K562 (cell line): Measurements from ENCODE around the gene ACBD4. TPM values are rescaled to one million over a fixed set of nuclear protein-coding genes. Genes with fewer than 3 reads are reported as not detected.
A peak's percentile ranks its signal among the peaks of the same experiment; 100 is the strongest.

Experiments
- ATAC-seq: fragments of 200-7000 bp; cut with Tn5 transposase; 3 replicates; pipeline ENCODE4 v1.9.1; 2020; ENCODE audit warnings: moderate library complexity
- BruUV-seq: library from RNA; stranded (reverse); fragments of 400-500 nt; replicated peaks from 2 replicates; lab custom pipeline; 2021; lab: Mats Ljungman, UMichigan
- CTCF ChIA-PET: fragments of 300-600 bp; formaldehyde crosslinking; extraction: SDS; loops from one replicate; lab custom pipeline; 2021; ENCODE audit warnings: low intra/inter-chr PET ratio; lab: Yijun Ruan, JAX
- POLR2A ChIA-PET: fragments of 300-600, 350-650 bp; sonication (Branson Sonifier 250); formaldehyde crosslinking; extraction: SDS; loops from one replicate; lab custom pipeline; 2021; ENCODE audit warnings: antibody characterized with exemption, inconsistent platforms; lab: Yijun Ruan, JAX
- DNase-seq, 4 experiments: peaks; one replicate each; pipeline versions ENCODE4 v3.0.0 to v3.0.0-alpha.2; 2011 to 2018; ENCODE audit warnings: low spot score in 3 of 4, mixed read lengths in 3 of 4; ENCODE audit errors: extremely low read depth in 1 of 4
- FAIRE-seq: peaks from 2 replicates; lab custom pipeline; 2011; peaks lifted over from hg19 to GRCh38; lab: Jason Lieb, UNC
- H2AFZ ChIP-seq: 2 replicates; pipeline ENCODE4 v1.6.0; 2011; ENCODE audit warnings: low read depth, low read length, control low read depth, inconsistent platforms
- H3K27ac ChIP-seq: fragments of 200-600 bp; 3 replicates; pipeline ENCODE4 v1.8.0; 2011; ENCODE audit warnings: low read depth, mild to moderate bottlenecking, control low read depth, inconsistent platforms, low read length, moderate library complexity, mixed read lengths; ENCODE audit errors: extremely low read depth
- H3K27me3 ChIP-seq, 2 experiments: fragments of 300-600 bp in 1 of 2; 2 replicates in 1 of 2; 3 replicates in 1 of 2; pipeline versions ENCODE4 v1.6.0 to v1.8.0; 2011; ENCODE audit warnings: inconsistent platforms in 2 of 2, low read length in 2 of 2, mild to moderate bottlenecking in 1 of 2, mixed read lengths in 1 of 2, moderate library complexity in 1 of 2; ENCODE audit not compliant: control insufficient read depth in 2 of 2, insufficient read depth in 2 of 2
- H3K36me3 ChIP-seq: fragments of 300-600 bp; 3 replicates; pipeline ENCODE4 v1.8.0; 2011; ENCODE audit warnings: mild to moderate bottlenecking, low read length, inconsistent platforms; ENCODE audit not compliant: control insufficient read depth, insufficient read depth
- H3K4me1 ChIP-seq, 2 experiments: fragments of 200-600 bp in 1 of 2; replicated peaks in 1 of 2; 2 replicates in 1 of 2; 3 replicates in 1 of 2; pipeline versions ENCODE4 v1.5.1 to v1.8.0; 2011; ENCODE audit warnings: inconsistent platforms in 2 of 2, low read length in 2 of 2, mild to moderate bottlenecking in 1 of 2, mixed read lengths in 1 of 2, moderate library complexity in 1 of 2; ENCODE audit not compliant: control insufficient read depth in 2 of 2, insufficient read depth in 2 of 2
- H3K4me2 ChIP-seq: 2 replicates; pipeline ENCODE4 v1.6.1; 2011; ENCODE audit warnings: low read length, control low read depth, inconsistent platforms, mixed read lengths; ENCODE audit not compliant: insufficient read depth
- H3K4me3 ChIP-seq: fragments of 200-600 bp; sonication (generic), shearing (Covaris generic); 2 replicates; pipeline ENCODE4 v1.5.1; 2016; ENCODE audit warnings: control low read depth, inconsistent platforms
- H3K79me2 ChIP-seq: fragments of 200-600 bp; 3 replicates; pipeline ENCODE4 v1.8.0; 2011; ENCODE audit warnings: low read length, inconsistent platforms; ENCODE audit not compliant: control insufficient read depth, insufficient read depth
- H3K9ac ChIP-seq, 2 experiments: 2 replicates each; pipeline versions ENCODE4 v1.6.0 to v1.6.1; 2011; ENCODE audit warnings: low read depth in 2 of 2, low read length in 2 of 2, control low read depth in 1 of 2, inconsistent platforms in 1 of 2, mild to moderate bottlenecking in 1 of 2, mixed read lengths in 1 of 2; ENCODE audit not compliant: insufficient read depth in 1 of 2
- H3K9me1 ChIP-seq: one replicate; pipeline ENCODE4 v1.6.0; 2011; ENCODE audit warnings: inconsistent platforms, mild to moderate bottlenecking, low read length, moderate library complexity; ENCODE audit not compliant: control insufficient read depth, insufficient read depth
- H3K9me3 ChIP-seq: replicated peaks from 2 replicates; pipeline ENCODE4 v1.5.1; 2011; ENCODE audit warnings: low read depth, low read length, inconsistent platforms; ENCODE audit not compliant: control insufficient read depth, insufficient read depth
- H4K20me1 ChIP-seq: replicated peaks from 2 replicates; pipeline ENCODE4 v1.6.1; 2011; ENCODE audit warnings: low read length, inconsistent platforms, mixed read lengths; ENCODE audit not compliant: control insufficient read depth, insufficient read depth
- CREM ChIP-seq: IDR thresholded peaks from 2 replicates; pipeline ENCODE4 v1.6.1; 2014; ENCODE audit warnings: antibody characterized with exemption, low read depth
- EHMT2 ChIP-seq: fragments of 450-650 bp; IDR thresholded peaks from 2 replicates; pipeline ENCODE4 v1.6.1; 2018; ENCODE audit warnings: antibody characterized with exemption
- HDGF ChIP-seq: fragments of 450-650 bp; IDR thresholded peaks from 2 replicates; pipeline ENCODE4 v1.6.1; 2016
- L3MBTL2 ChIP-seq: fragments of 450-650 bp; IDR thresholded peaks from 2 replicates; pipeline ENCODE4 v1.6.1; 2016; ENCODE audit warnings: mild to moderate bottlenecking, moderate library complexity
- NKRF ChIP-seq: fragments of 450-650 bp; IDR thresholded peaks from 2 replicates; pipeline ENCODE4 v1.6.1; 2016; ENCODE audit warnings: borderline replicate concordance
- SRSF3 ChIP-seq: fragments of 200-400 bp; formaldehyde crosslinking; IDR thresholded peaks from 2 replicates; pipeline ENCODE4 v1.6.1; 2016; ENCODE audit warnings: mild to moderate bottlenecking, low read length, moderate library complexity; ENCODE audit not compliant: insufficient read depth
- TCFL5 ChIP-seq: fragments of 250-450 bp; sonication (Bioruptor Pico); conservative IDR thresholded peaks from 2 replicates; pipeline ENCODE4 v1.6.1; 2021; ENCODE audit warnings: mild to moderate bottlenecking, moderate library complexity, matching md5 sums
- YY1 ChIP-seq, 3 experiments: IDR thresholded peaks; 2 replicates each; pipeline ENCODE4 v1.6.1; 2011; ENCODE audit warnings: low read length in 2 of 3, mild to moderate bottlenecking in 2 of 3, moderate library complexity in 2 of 3, borderline replicate concordance in 1 of 3, control low read depth in 1 of 3, low read depth in 1 of 3; ENCODE audit not compliant: insufficient read depth in 3 of 3, insufficient replicate concordance in 2 of 3, control insufficient read depth in 1 of 3, insufficient read length in 1 of 3; ENCODE audit errors: extremely low read depth in 1 of 3
- ZNF143 ChIP-seq: sonication (generic); formaldehyde crosslinking; IDR thresholded peaks from 2 replicates; pipeline ENCODE4 v1.9.0; 2022; ENCODE audit warnings: mild to moderate bottlenecking, missing genetic modification reagents
- ZNF282 ChIP-seq: sonication (generic); formaldehyde crosslinking; IDR thresholded peaks from 2 replicates; pipeline ENCODE4 v1.8.1; 2023; ENCODE audit warnings: missing genetic modification reagents
- ZNF395 ChIP-seq: fragments of 200-800 bp; sonication (Bioruptor generic); IDR thresholded peaks from 2 replicates; pipeline ENCODE4 v1.6.1; 2017; ENCODE audit warnings: missing genetic modification characterization, missing compliant biosample characterization
- ZNF668 ChIP-seq: fragments of 250-450 bp; sonication (Bioruptor Pico); IDR thresholded peaks from 2 replicates; pipeline ENCODE4 v1.8.0; 2022; ENCODE audit warnings: mild to moderate bottlenecking, inconsistent platforms
- ZNF740 ChIP-seq, 3 experiments: fragments of 200-800 bp in 1 of 3; sonication (Bioruptor generic) in 1 of 3; sonication (generic) in 1 of 3; formaldehyde crosslinking in 1 of 3; IDR thresholded peaks; 2 replicates each; pipeline versions ENCODE4 v1.6.1 to v1.8.0; 2016 to 2022; ENCODE audit warnings: mild to moderate bottlenecking in 2 of 3, missing compliant biosample characterization in 2 of 3, missing genetic modification characterization in 2 of 3, missing genetic modification reagents in 1 of 3
- WGBS: fragments of 100-300 bp; shearing (Covaris generic); methylation state at CpG from one replicate; pipeline ENCODE4 v1.1.6; 2016; ENCODE audit warnings: low coverage, mixed read lengths; ENCODE audit not compliant: insufficient coverage; ENCODE audit errors: missing lambda C conversion rate; 5-methylcytosine and 5-hydroxymethylcytosine counted together
- in situ Hi-C: fragments of 300-500 bp; cut with MboI; formaldehyde crosslinking; loops from 4 replicates; pipeline ENCODE4 v1.15.0; 2018; ENCODE audit warnings: inconsistent platforms, mixed read lengths
- intact Hi-C: fragments of 100-400 bp; cut with micrococcal nuclease; formaldehyde crosslinking; loops from 2 replicates; pipeline ENCODE4 v1.14.2; 2022
- polyA plus RNA-seq, 8 experiments: library from polyadenylated mRNA; depleted of rRNA in 4 of 8; stranded (reverse) in 5 of 8; unstranded in 3 of 8; fragments of >200 nt; fragmentation: Nextera tagmentation in 2 of 8; fragmentation: Illumina TruSeq in 1 of 8; extraction: Ambion mirVana in 2 of 8; extraction: Trizol in 1 of 8; gene quantifications; 2 replicates each; pipeline versions ENCODE4 v1.2.1 to v1.2.3, GENCODE V29; 2011 to 2014; ENCODE audit warnings: inconsistent platforms in 1 of 8, missing spikeins in 1 of 8
- total RNA-seq, 7 experiments: library from RNA; depleted of rRNA in 6 of 7; stranded (reverse); fragments of >200 nt in 6 of 7; fragmentation: Illumina TruSeq in 2 of 7; extraction: Trizol in 2 of 7; gene quantifications; 2 replicates each; pipeline versions ENCODE4 v1.2.1 to v1.2.3, GENCODE V29; 2011 to 2021; ENCODE audit warnings: low replicate concordance in 1 of 7

ACBD4 gene
- total and polyA plus RNA-seq, 9 of the 15 experiments (the other 6 are each of a cell fraction or from before 2014, with no cell fraction given) = 0.14 to 6.9 (median 4.6) TPM

GRCh38 chr17:45162025-45162687 is 26.7 kb downstream of the ACBD4 start:
- H3K27ac ChIP-seq = peak overlapping the region; percentile 33; the same call in 2 of the 3 replicates
- H4K20me1 ChIP-seq = no peaks in the 10 kb centered on the region
- in situ Hi-C loops (no loop called here), intact Hi-C loops (no loop called here)
- H3K79me2 ChIP-seq = peaks cover 35% of the 10 kb centered on the region
- peak overlapping the region; percentile 6 for H3K4me3 ChIP-seq
- ChIA-PET CTCF (interaction anchor here (1.0 to 3.0 kb wide), 2 partner anchors 27 to 30 kb away, joined by 3 to 19 read pairs; partner anchors contain the start of genes ACBD4 and PLCD3), POLR2A (interaction anchor here (0.6 to 9.6 kb wide), 14 partner anchors 8 to 245 kb away, joined by 3 to 497 read pairs (median 6); partner anchors contain the start of genes ACBD4, HEXIM1 and NMT1)
- peaks cover 37 to 38% of the 10 kb centered on the region in 2 experiments for H3K4me1 ChIP-seq
- ATAC-seq (no peak), FAIRE-seq (no peak), DNase-seq (no peak)
- peak overlapping the region; percentile 83 for H3K4me2 ChIP-seq
- WGBS = 45% methylated on average over 9 of the region's 9 CpGs
- peaks cover 5% of the 10 kb centered on the region; the same call in 2 of the 3 replicates for H3K36me3 ChIP-seq
- H3K9ac ChIP-seq = peak overlapping the region; percentile 31 to 89
- H2AFZ ChIP-seq = peak overlapping the region; percentile 92
- H3K27me3 ChIP-seq = no peaks in the 10 kb centered on the region
- H3K9me1 ChIP-seq = no peaks in the 10 kb centered on the region
- H3K9me3 ChIP-seq = no peaks in the 10 kb centered on the region
- BruUV-seq = TSS peak; percentile 62
- no peak for TF ChIP-seq L3MBTL2
- TF ChIP-seq YY1 (IDR thresholded peaks at IDR 0.05; ENCODE audit: borderline replicate concordance in 1 of 3, control insufficient read depth in 1 of 3, extremely low read depth in 1 of 3, insufficient read depth in 3 of 3, insufficient read length in 1 of 3, insufficient replicate concordance in 2 of 3, low read depth in 1 of 3, low read length in 2 of 3) = peak; percentile 35 to 70 (median 48)
- peak; percentile 46; the same call in 1 of the 2 replicates for TF ChIP-seq EHMT2
- no peak for TF ChIP-seq SRSF3
- TF ChIP-seq ZNF282 (CRISPR knock-in tag) = 0 out of 2 replicates have a peak, but pooled peaks have one; percentile 16
- TF ChIP-seq ZNF395 = peak; percentile 35; the same call in 1 of the 2 replicates
- peak; percentile 24; the same call in 1 of the 2 replicates for TF ChIP-seq NKRF
- TF ChIP-seq TCFL5 (CRISPR knock-in tag) = no peak
- peak; percentile 79; the same call in 1 of the 2 replicates for TF ChIP-seq HDGF
- TF ChIP-seq ZNF668 (CRISPR knock-in tag) = no peak
- TF ChIP-seq ZNF143 (CRISPR knock-in tag) = peak; percentile 48; the same call in 1 of the 2 replicates
- no peak for TF ChIP-seq CREM
- peak; percentile 11; the same call in 1 of the 2 replicates for TF ChIP-seq ZNF740 (CRISPR knock-in tag; IDR thresholded peaks at IDR 0.05)
- no peak for TF ChIP-seq ZNF740 (tag; IDR thresholded peaks at IDR 0.05)
